GM12878 (cell line): ENCODE results near the gene TRERF1. TPM values are rescaled to one million over a fixed set of nuclear protein-coding genes. Genes with fewer than 3 reads are reported as not detected.

Experiments
- ATAC-seq: fragments of 200-7000 bp; cut with Tn5 transposase; 3 replicates; pipeline ENCODE4 v1.9.1; 2020; ENCODE audit warnings: mild to moderate bottlenecking, moderate library complexity
- BruUV-seq: library from RNA; stranded (reverse); fragments of 400-500 nt; replicated peaks from 2 replicates; lab custom pipeline; 2021; lab: Mats Ljungman, UMichigan
- CTCF ChIA-PET: fragments of 300-600 bp; sonication (Branson Sonifier 250); formaldehyde crosslinking; extraction: SDS; loops from one replicate; lab custom pipeline; 2021; ENCODE audit warnings: inconsistent platforms; lab: Yijun Ruan, JAX
- POLR2A ChIA-PET: fragments of 350-600 bp; formaldehyde crosslinking; extraction: SDS; loops from one replicate; lab custom pipeline; 2021; ENCODE audit warnings: inconsistent platforms; lab: Charles Lee
- RAD21 ChIA-PET: fragments of 300-600 bp; sonication (Branson Sonifier 250); formaldehyde crosslinking; loops from one replicate; lab custom pipeline; 2023; ENCODE audit warnings: antibody characterized with exemption; ENCODE audit not compliant: unreplicated experiment; lab: Charles Lee
- SMC1A ChIA-PET: fragments of 300-600 bp; sonication (Branson Sonifier 250); formaldehyde crosslinking; loops from one replicate; lab custom pipeline; 2023; ENCODE audit not compliant: unreplicated experiment, uncharacterized antibody; lab: Charles Lee
- DNase-seq: peaks from one replicate; pipeline ENCODE4 v3.0.0-alpha.2; 2011; ENCODE audit warnings: low read depth, low spot score
- FAIRE-seq: peaks from 3 replicates; lab custom pipeline; 2011; peaks lifted over from hg19 to GRCh38; lab: Jason Lieb, UNC
- H2AFZ ChIP-seq: 2 replicates; pipeline ENCODE4 v1.6.0; 2011; ENCODE audit warnings: low read depth, low read length, control low read depth; ENCODE audit not compliant: control insufficient read depth
- H3K27ac ChIP-seq: 2 replicates; pipeline ENCODE4 v1.5.1; 2011; ENCODE audit warnings: control low read depth; ENCODE audit not compliant: control insufficient read depth, insufficient read depth
- H3K27me3 ChIP-seq, 2 experiments: replicated peaks in 1 of 2; 2 replicates each; pipeline versions ENCODE4 v1.6.0 to v1.6.1; 2011; ENCODE audit warnings: low read length in 1 of 2; ENCODE audit not compliant: control insufficient read depth in 2 of 2, insufficient read depth in 2 of 2
- H3K36me3 ChIP-seq, 2 experiments: 2 replicates each; pipeline ENCODE4 v1.5.1; 2011; ENCODE audit warnings: low read length in 1 of 2; ENCODE audit not compliant: control insufficient read depth in 2 of 2, insufficient read depth in 2 of 2
- H3K4me1 ChIP-seq: 2 replicates; pipeline ENCODE4 v1.6.1; 2011; ENCODE audit warnings: mild to moderate bottlenecking, low read length, moderate library complexity, mixed read lengths; ENCODE audit not compliant: control insufficient read depth, insufficient read depth
- H3K4me2 ChIP-seq: 2 replicates; pipeline ENCODE4 v1.6.0; 2011; ENCODE audit warnings: control low read depth; ENCODE audit not compliant: control insufficient read depth, insufficient read depth
- H3K4me3 ChIP-seq: fragments of 200-600 bp; sonication (generic); 2 replicates; pipeline ENCODE4 v1.5.1; 2016
- H3K79me2 ChIP-seq: 2 replicates; pipeline ENCODE4 v1.6.0; 2011; ENCODE audit warnings: low read length; ENCODE audit not compliant: control insufficient read depth, insufficient read depth
- H3K9ac ChIP-seq: 2 replicates; pipeline ENCODE4 v1.8.0; 2011; ENCODE audit warnings: low read length, control low read depth, mixed read lengths; ENCODE audit not compliant: control insufficient read depth, insufficient read depth
- H3K9me3 ChIP-seq: replicated peaks from 3 replicates; pipeline ENCODE4 v1.5.1; 2011; ENCODE audit warnings: mild to moderate bottlenecking, low read length; ENCODE audit not compliant: control insufficient read depth, insufficient read depth
- H4K20me1 ChIP-seq: 2 replicates; pipeline ENCODE4 v1.6.0; 2011; ENCODE audit not compliant: control insufficient read depth, insufficient read depth
- BCL11A ChIP-seq: IDR thresholded peaks from 2 replicates; pipeline ENCODE4 v1.6.1; 2011; ENCODE audit warnings: low read depth, low read length
- BCL3 ChIP-seq: IDR thresholded peaks from 2 replicates; pipeline ENCODE4 v1.6.1; 2011; ENCODE audit warnings: borderline replicate concordance, low read depth, mild to moderate bottlenecking, moderate library complexity, low read length; ENCODE audit not compliant: insufficient read depth, poor library complexity, severe bottlenecking
- CHD4 ChIP-seq: fragments of 200-600 bp; sonication (generic); IDR thresholded peaks from 2 replicates; pipeline ENCODE4 v1.6.1; 2016; ENCODE audit warnings: mild to moderate bottlenecking
- E4F1 ChIP-seq: fragments of 450-650 bp; IDR thresholded peaks from 2 replicates; pipeline ENCODE4 v1.6.1; 2018; ENCODE audit warnings: borderline replicate concordance, mild to moderate bottlenecking; ENCODE audit not compliant: partially characterized antibody
- MTA3 ChIP-seq: IDR thresholded peaks from 2 replicates; pipeline ENCODE4 v1.6.1; 2012; ENCODE audit warnings: low read length, inconsistent platforms, borderline replicate concordance
- MXI1 ChIP-seq: fragments of 150-350 bp; IDR thresholded peaks from 2 replicates; pipeline ENCODE4 v1.6.1; 2011; ENCODE audit warnings: low read depth, mild to moderate bottlenecking, inconsistent platforms, low read length, improper control_type of control experiment
- NBN ChIP-seq: fragments of 450-650 bp; IDR thresholded peaks from 2 replicates; pipeline ENCODE4 v1.6.1; 2016
- NFYA ChIP-seq: IDR thresholded peaks from 2 replicates; pipeline ENCODE4 v1.6.1; 2011; ENCODE audit warnings: low read depth, mild to moderate bottlenecking, low read length, improper control_type of control experiment, borderline replicate concordance
- POLR2A ChIP-seq: IDR thresholded peaks from 2 replicates; pipeline ENCODE4 v1.6.1; 2011; ENCODE audit warnings: low read depth, mild to moderate bottlenecking, low read length
- POLR2AphosphoS5 ChIP-seq: IDR thresholded peaks from 2 replicates; pipeline ENCODE4 v1.6.1; 2011; ENCODE audit warnings: mild to moderate bottlenecking, low read length, inconsistent platforms
- RAD21 ChIP-seq: IDR thresholded peaks from 2 replicates; pipeline ENCODE4 v1.6.1; 2011; ENCODE audit warnings: mild to moderate bottlenecking, low read depth, low read length, moderate library complexity; ENCODE audit not compliant: insufficient read depth
- TAF1 ChIP-seq: IDR thresholded peaks from 2 replicates; pipeline ENCODE4 v1.6.1; 2011; ENCODE audit warnings: mild to moderate bottlenecking, low read depth, low read length, borderline replicate concordance
- TCF7 ChIP-seq: IDR thresholded peaks from 2 replicates; pipeline ENCODE4 v1.6.1; 2014; ENCODE audit warnings: antibody characterized with exemption, borderline replicate concordance
- WRNIP1 ChIP-seq: IDR thresholded peaks from 2 replicates; pipeline ENCODE4 v1.6.1; 2011; ENCODE audit warnings: low read depth, low read length, improper control_type of control experiment, borderline replicate concordance
- ZBED1 ChIP-seq: IDR thresholded peaks from 2 replicates; pipeline ENCODE4 v1.6.1; 2016; ENCODE audit warnings: borderline replicate concordance
- ZNF207 ChIP-seq: fragments of 450-650 bp; IDR thresholded peaks from 2 replicates; pipeline ENCODE4 v1.6.1; 2014; ENCODE audit warnings: antibody characterized with exemption, mild to moderate bottlenecking, borderline replicate concordance
- WGBS: methylation state at CpG from one replicate; pipeline ENCODE4 v1.1.6; 2016; ENCODE audit warnings: low lambda C conversion rate; ENCODE audit not compliant: insufficient replicate concordance, insufficient coverage; ENCODE audit errors: missing lambda C conversion rate; 5-methylcytosine and 5-hydroxymethylcytosine counted together
- in situ Hi-C: fragments of 300-500 bp; cut with MboI; formaldehyde crosslinking; loops from 9 replicates; pipeline ENCODE4 v1.14.3; 2018; ENCODE audit warnings: mixed read lengths
- intact Hi-C: fragments of 100-400 bp; cut with micrococcal nuclease; formaldehyde crosslinking; loops from one replicate; pipeline ENCODE4 v1.14.2; 2022; ENCODE audit not compliant: unreplicated experiment
- polyA plus RNA-seq, 11 experiments: library from polyadenylated mRNA; depleted of rRNA in 4 of 11; unstranded in 6 of 11; stranded (reverse) in 5 of 11; fragments of >200 nt; fragmentation: Nextera tagmentation in 4 of 11; fragmentation: Illumina TruSeq in 1 of 11; extraction: Ambion mirVana in 4 of 11; extraction: Trizol in 1 of 11; gene quantifications; 1 replicate in 1 of 11; 2 replicates in 10 of 11; pipeline versions ENCODE4 v1.2.1 to v1.2.3, GENCODE V29; 2011 to 2016; ENCODE audit warnings: inconsistent platforms in 2 of 11, missing spikeins in 2 of 11, low read depth in 1 of 11
- total RNA-seq, 4 experiments: library from RNA; depleted of rRNA in 3 of 4; stranded (reverse); fragments of >200 nt in 3 of 4; fragmentation: Illumina TruSeq in 1 of 4; extraction: Trizol in 1 of 4; gene quantifications; 2 replicates each; pipeline versions ENCODE4 v1.2.1 to v1.2.3, GENCODE V29; 2013 to 2021
- TF ChIP-seq, protein P1 (sequence below): IDR thresholded peaks from 2 replicates; pipeline ENCODE4 v1.6.1; 2012; ENCODE audit warnings: low read depth, low read length, improper control_type of control experiment

TRERF1 gene
- total and polyA plus RNA-seq, 10 of the 15 experiments (the other 5 are each of a cell fraction or from before 2014, with no cell fraction given), result 2.2 to 19.4 (median 7.2) TPM

DNA sequence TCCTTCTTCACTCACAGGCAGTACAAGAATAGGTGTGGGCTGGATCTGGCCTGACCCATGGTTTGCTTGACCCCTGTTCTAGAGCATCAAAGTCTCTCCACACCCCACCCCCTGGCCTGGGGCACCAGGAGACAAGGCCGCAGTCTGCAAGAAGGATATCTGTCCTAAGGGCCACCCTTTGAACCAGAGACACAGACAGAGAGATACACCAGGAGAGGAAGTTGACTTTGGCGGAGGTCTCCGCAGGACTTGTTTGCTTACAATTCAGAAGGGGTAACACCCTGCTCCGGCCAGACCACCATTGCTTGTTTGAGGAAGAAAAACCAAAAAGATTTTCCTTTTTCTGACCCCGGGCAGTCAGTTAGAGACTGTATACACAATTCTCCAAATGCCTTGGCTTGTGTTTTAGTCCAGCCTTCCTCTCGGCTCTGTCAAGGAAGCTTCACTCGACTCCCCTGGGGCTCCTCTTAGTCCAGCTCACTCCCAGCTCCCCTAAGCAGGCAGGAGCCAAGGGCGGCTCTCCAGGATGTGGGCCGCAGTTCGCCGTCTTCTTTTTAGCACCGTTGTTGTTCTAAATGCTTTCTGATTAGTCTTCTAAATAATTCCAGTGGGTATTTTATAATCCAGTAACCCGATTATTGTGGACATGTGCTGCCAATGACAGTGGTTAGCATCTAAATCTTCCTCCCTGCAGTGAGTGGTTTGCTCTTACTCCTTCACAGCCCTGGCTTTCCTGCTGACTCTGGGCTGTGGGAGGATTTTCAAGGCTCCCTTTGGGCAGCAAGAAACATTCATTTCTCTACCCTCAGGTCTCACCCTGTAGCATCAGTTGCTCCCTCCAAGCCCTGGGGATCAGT lies 175.5 kb downstream of the TRERF1 start (continued):
- TF ChIP-seq CHD4, result no peak
- no peak for TF ChIP-seq RAD21
- no peak for TF ChIP-seq NFYA
- no peak for TF ChIP-seq POLR2AphosphoS5
- no peak for TF ChIP-seq NBN
- no peak for TF ChIP-seq TCF7
- TF ChIP-seq, protein P1, sequence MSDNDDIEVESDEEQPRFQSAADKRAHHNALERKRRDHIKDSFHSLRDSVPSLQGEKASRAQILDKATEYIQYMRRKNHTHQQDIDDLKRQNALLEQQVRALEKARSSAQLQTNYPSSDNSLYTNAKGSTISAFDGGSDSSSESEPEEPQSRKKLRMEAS, result no peak
- no peak for TF ChIP-seq BCL11A

DNA sequence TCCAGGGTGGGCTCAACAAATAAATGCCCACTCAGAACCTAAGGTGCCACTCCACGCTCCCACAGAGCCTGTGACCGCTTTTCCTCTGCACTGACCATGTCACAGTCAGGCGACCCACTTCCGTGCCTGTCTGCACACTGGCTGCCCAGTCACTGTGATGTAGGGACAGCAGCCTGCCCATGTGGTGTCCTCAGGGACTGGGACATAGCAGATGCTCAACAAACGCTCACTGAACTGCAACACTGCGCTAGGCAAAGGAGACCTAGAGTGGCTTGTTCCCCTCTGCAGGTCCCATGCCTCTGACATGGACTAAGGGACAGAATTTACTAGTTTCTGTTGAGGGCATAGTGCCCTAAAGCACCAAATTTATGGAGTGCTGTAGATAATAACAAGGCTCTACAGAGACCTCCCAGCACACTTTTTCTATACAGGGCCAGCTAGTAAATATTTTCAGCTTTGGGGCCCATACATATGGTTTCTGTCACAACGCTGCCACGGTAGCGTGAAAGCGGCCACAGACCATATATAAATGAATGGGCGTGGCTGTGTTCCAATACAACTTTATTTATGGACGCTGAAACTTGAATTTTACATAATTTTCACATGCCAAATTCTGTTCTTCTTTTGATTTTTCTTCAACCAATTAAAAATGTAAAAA lies 176.2 kb downstream of the TRERF1 start:
- Histone ChIP-seq H3K27ac (no peak overlapping the region), H4K20me1 (no peaks in the 10 kb centered on the region), H3K36me3 (no peaks in the 10 kb centered on the region; a peak in 1 of 4 replicates), H3K4me1 (peaks cover 7% of the 10 kb centered on the region), H3K27me3 (no peaks in the 10 kb centered on the region), H3K79me2 (no peaks in the 10 kb centered on the region), H3K9ac (no peak overlapping the region), H3K4me2 (no peak overlapping the region), H2AFZ (no peak overlapping the region)
- RAD21 ChIA-PET, result no interaction called here
- DNase-seq (no peak), ATAC-seq (no peak), FAIRE-seq (no peak)
- in situ Hi-C loops, result no loop called here
- intact Hi-C loops, result no loop called here
- CTCF ChIA-PET, result interaction anchor here (0.7 kb wide), 1 partner anchor 46 kb away, joined by 3 read pairs; no protein-coding TSS in a partner anchor
- SMC1A ChIA-PET, result interaction anchor here (0.5 kb wide), 1 partner anchor 15 kb away, joined by 3 read pairs; no protein-coding TSS in a partner anchor
- POLR2A ChIA-PET, result no interaction called here
- 92% methylated on average over 12 of the region's 12 CpGs for WGBS
- no peak for TF ChIP-seq ZNF207
- no peak for TF ChIP-seq BCL3
- TF ChIP-seq MXI1, result no peak
- TF ChIP-seq MTA3, result no peak
- TF ChIP-seq POLR2A, result no peak
- no peak for TF ChIP-seq E4F1
- no peak for TF ChIP-seq WRNIP1
- TF ChIP-seq TAF1, result no peak
- TF ChIP-seq ZBED1, result no peak
- TF ChIP-seq, all 136 proteins: peak for 0
- no TSS peak for BruUV-seq
- Histone ChIP-seq H3K9me3 (no peaks in the 10 kb centered on the region), H3K4me3 (no peak overlapping the region)
